Sigmoid colon (tissue), 4 donors: Measurements from ENCODE around the gene CEP295NL.

Experiments
- EP300 ChIP-seq, 4 donors: sonication (generic); formaldehyde crosslinking; IDR thresholded peaks; one replicate each; pipeline ENCODE4 v1.6.1; 2017; ENCODE audit warnings: antibody characterized with exemption in 4 of 4
- TF ChIP-seq, protein P1 (sequence below), 4 experiments: fragments of 450-650 bp in 3 of 4; fragments of 200-600 bp in 1 of 4; IDR thresholded peaks; one replicate each; pipeline ENCODE4 v1.5.1; 2016 to 2019; ENCODE audit warnings: antibody characterized with exemption in 4 of 4, mild to moderate bottlenecking in 3 of 4, moderate library complexity in 2 of 4

DNA sequence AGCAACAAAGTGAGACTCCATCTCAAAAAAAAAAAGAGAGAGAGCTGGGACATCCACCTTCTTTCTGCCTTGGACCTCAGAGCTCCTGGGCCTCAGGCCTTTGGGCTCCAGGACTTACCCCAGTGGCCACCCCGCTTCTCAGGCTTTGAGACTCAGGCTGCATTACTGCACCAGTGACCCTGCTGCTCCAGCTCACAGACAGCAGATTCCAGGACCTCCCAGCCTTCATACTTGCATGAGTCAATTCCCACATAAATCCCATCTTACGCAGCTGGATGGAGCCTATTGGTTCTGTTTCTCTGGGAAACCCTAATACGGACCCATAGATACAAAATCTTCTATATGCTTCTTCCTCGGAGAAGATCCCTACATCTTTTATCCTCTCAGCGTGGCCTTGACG is 2.1 kb upstream of the CEP295NL start:
- TF ChIP-seq EP300 (IDR thresholded peaks at IDR 0.05) = no peak
- TF ChIP-seq, protein P1, sequence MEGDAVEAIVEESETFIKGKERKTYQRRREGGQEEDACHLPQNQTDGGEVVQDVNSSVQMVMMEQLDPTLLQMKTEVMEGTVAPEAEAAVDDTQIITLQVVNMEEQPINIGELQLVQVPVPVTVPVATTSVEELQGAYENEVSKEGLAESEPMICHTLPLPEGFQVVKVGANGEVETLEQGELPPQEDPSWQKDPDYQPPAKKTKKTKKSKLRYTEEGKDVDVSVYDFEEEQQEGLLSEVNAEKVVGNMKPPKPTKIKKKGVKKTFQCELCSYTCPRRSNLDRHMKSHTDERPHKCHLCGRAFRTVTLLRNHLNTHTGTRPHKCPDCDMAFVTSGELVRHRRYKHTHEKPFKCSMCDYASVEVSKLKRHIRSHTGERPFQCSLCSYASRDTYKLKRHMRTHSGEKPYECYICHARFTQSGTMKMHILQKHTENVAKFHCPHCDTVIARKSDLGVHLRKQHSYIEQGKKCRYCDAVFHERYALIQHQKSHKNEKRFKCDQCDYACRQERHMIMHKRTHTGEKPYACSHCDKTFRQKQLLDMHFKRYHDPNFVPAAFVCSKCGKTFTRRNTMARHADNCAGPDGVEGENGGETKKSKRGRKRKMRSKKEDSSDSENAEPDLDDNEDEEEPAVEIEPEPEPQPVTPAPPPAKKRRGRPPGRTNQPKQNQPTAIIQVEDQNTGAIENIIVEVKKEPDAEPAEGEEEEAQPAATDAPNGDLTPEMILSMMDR (IDR thresholded peaks at IDR 0.05) = no peak
